ENCODE measurements around the gene RHD. TPM values are rescaled to one million over a fixed set of nuclear protein-coding genes. Genes with fewer than 3 reads are reported as not detected.

RHD gene
- total RNA-seq, 2 donors from 2014 or later = not detected

- no peak for TF ChIP-seq CTCF (IDR thresholded peaks at IDR 0.05)
Measured at GRCh38 chr1:25246600-25247023, 25.7 kb upstream of the RHD start.

GRCh38 chr1:25247024-25247828 lies 25.1 kb upstream of the RHD start, which contains the start of gene RSRP1:
TSS of gene RSRP1 (minus strand) at chr1:25247454. CDS start at chr1:25246963, 491 bp downstream.
- Histone ChIP-seq H3K36me3 (peaks cover 27% of the 10 kb centered on the region), H3K4me3 (peak within 1 kb of the TSS; percentile 98), H3K4me1 (ENCODE audit: control insufficient read depth in 1 of 2, low read depth in 2 of 2) (peaks cover 20 to 35% of the 10 kb centered on the region in 2 donors), H3K9me3 (no peaks in the 10 kb centered on the region), H3K27me3 (replicated peaks; ENCODE audit: insufficient read depth) (no peaks in the 10 kb centered on the region), H3K27ac (peak within 1 kb of the TSS; percentile 100)
- ATAC-seq (ENCODE audit: insufficient number of reproducible peaks, low FRiP score, low read depth) (peak; percentile 95), DNase-seq (ENCODE audit: low spot score) (peak; percentile 99)
- TF ChIP-seq CTCF (IDR thresholded peaks at IDR 0.05) = no peak

More at GRCh38 chr1:25246600-25247023, 25.7 kb upstream of the RHD start:
- peak overlapping the region; percentile 98 for H3K4me3 ChIP-seq
- peak overlapping the region; percentile 100 for H3K27ac ChIP-seq
- H3K9me3 ChIP-seq = no peaks in the 10 kb centered on the region
- ATAC-seq (ENCODE audit: insufficient number of reproducible peaks, low FRiP score, low read depth) (no peak), DNase-seq (ENCODE audit: low spot score) (no peak)
- peaks cover 31% of the 10 kb centered on the region for H3K36me3 ChIP-seq
- no peaks in the 10 kb centered on the region for H3K27me3 ChIP-seq (replicated peaks; ENCODE audit: insufficient read depth)
- H3K4me1 ChIP-seq (ENCODE audit: control insufficient read depth in 1 of 2, low read depth in 2 of 2) = peaks cover 20 to 35% of the 10 kb centered on the region in 2 donors

GRCh38 chr1:25247829-25248754 lies 24.2 kb upstream of the RHD start:
- no peak for TF ChIP-seq CTCF (IDR thresholded peaks at IDR 0.05)
- no peak for ATAC-seq (ENCODE audit: insufficient number of reproducible peaks, low FRiP score, low read depth)
- no peak for DNase-seq (ENCODE audit: low spot score)
- peaks cover 20 to 35% of the 10 kb centered on the region in 2 donors for H3K4me1 ChIP-seq (ENCODE audit: control insufficient read depth in 1 of 2, low read depth in 2 of 2)
- H3K36me3 ChIP-seq = peaks cover 19% of the 10 kb centered on the region
- H3K27ac ChIP-seq = peak overlapping the region; percentile 100
- H3K27me3 ChIP-seq (replicated peaks; ENCODE audit: insufficient read depth) = no peaks in the 10 kb centered on the region
- H3K9me3 ChIP-seq = no peaks in the 10 kb centered on the region
- H3K4me3 ChIP-seq = peak overlapping the region; percentile 98

GRCh38 chr1:25253911-25254310 lies 18.4 kb upstream of the RHD start:
- ATAC-seq (ENCODE audit: insufficient number of reproducible peaks, low FRiP score, low read depth) = no peak
- H3K4me1 ChIP-seq (ENCODE audit: control insufficient read depth in 1 of 2, low read depth in 2 of 2) = peaks cover 15 to 28% of the 10 kb centered on the region in 2 donors

More at GRCh38 chr1:25253911-25254310, 18.4 kb upstream of the RHD start:
- no peak for TF ChIP-seq CTCF (IDR thresholded peaks at IDR 0.05)
- Histone ChIP-seq H3K9me3 (no peaks in the 10 kb centered on the region), H3K27ac (no peak overlapping the region), H3K27me3 (replicated peaks; ENCODE audit: insufficient read depth) (no peaks in the 10 kb centered on the region), H3K36me3 (no peaks in the 10 kb centered on the region), H3K4me3 (no peak overlapping the region)
- DNase-seq (ENCODE audit: low spot score) = no peak
